Muscle layer of duodenum (tissue), 2 donors: Measurements from ENCODE around the gene MAGEA11.
"Not testable (repeated sequence)": the region's sequence is repeated elsewhere in the genome, so short reads cannot be mapped to it uniquely, and the experiment has no call there.

Source experiments
- H3K27ac ChIP-seq: one replicate; pipeline ENCODE4 v1.7.0; 2013; ENCODE audit warnings: mild to moderate bottlenecking, low read length
- H3K27me3 ChIP-seq: one replicate; pipeline ENCODE4 v1.7.0; 2013; ENCODE audit warnings: low read depth, mild to moderate bottlenecking, control low read depth, low read length
- H3K36me3 ChIP-seq, 2 donors: one replicate each; pipeline ENCODE4 v1.7.0; 2013; ENCODE audit warnings: low read length in 2 of 2, control low read depth in 1 of 2, mild to moderate bottlenecking in 1 of 2; ENCODE audit not compliant: insufficient read depth in 2 of 2, control insufficient read depth in 1 of 2
- H3K4me1 ChIP-seq, 2 donors: one replicate each; pipeline ENCODE4 v1.7.0; 2013; ENCODE audit warnings: low read length in 2 of 2, mild to moderate bottlenecking in 2 of 2, control low read depth in 1 of 2, moderate library complexity in 1 of 2; ENCODE audit not compliant: insufficient read depth in 2 of 2, control insufficient read depth in 1 of 2
- H3K4me3 ChIP-seq, 2 donors: one replicate each; pipeline ENCODE4 v1.7.0; 2013; ENCODE audit warnings: low read length in 2 of 2, low read depth in 1 of 2, mild to moderate bottlenecking in 1 of 2
- H3K9me3 ChIP-seq, 2 donors: one replicate each; pipeline ENCODE4 v1.7.0; 2013; ENCODE audit warnings: low read length in 2 of 2, control low read depth in 1 of 2, mild to moderate bottlenecking in 1 of 2; ENCODE audit not compliant: control insufficient read depth in 1 of 2
- donor health status: healthy.

Gene MAGEA11

GRCh38 chrX:149720021-149720689 lies 8.3 kb downstream of the MAGEA11 start:
- no peaks in the 10 kb centered on the region for H3K9me3 ChIP-seq
- H3K4me3 ChIP-seq: no peak overlapping the region
- no peaks in the 10 kb centered on the region for H3K4me1 ChIP-seq
- H3K27me3 ChIP-seq: no peaks in the 10 kb centered on the region
- no peaks in the 10 kb centered on the region for H3K36me3 ChIP-seq
- no peak overlapping the region for H3K27ac ChIP-seq

GRCh38 chrX:149721241-149721640 lies 9.4 kb downstream of the MAGEA11 start:
- H3K4me3 ChIP-seq, H3K36me3 ChIP-seq, H3K27ac ChIP-seq, H3K9me3 ChIP-seq, H3K27me3 ChIP-seq, H3K4me1 ChIP-seq: not testable (repeated sequence)

- Histone ChIP-seq H3K9me3 (no peaks in the 10 kb centered on the region), H3K27ac (no peak overlapping the region), H3K4me3 (no peak overlapping the region), H3K4me1 (no peaks in the 10 kb centered on the region), H3K27me3 (no peaks in the 10 kb centered on the region), H3K36me3 (no peaks in the 10 kb centered on the region)
Measured at GRCh38 chrX:149721778-149722177, 9.9 kb downstream of the MAGEA11 start.

- not testable (repeated sequence) for H3K36me3 ChIP-seq, H3K27ac ChIP-seq, H3K4me3 ChIP-seq, H3K9me3 ChIP-seq, H3K27me3 ChIP-seq, H3K4me1 ChIP-seq
Measured at GRCh38 chrX:149723583-149724118, 11.8 kb downstream of the MAGEA11 start.

GRCh38 chrX:149727308-149727707 lies 15.4 kb downstream of the MAGEA11 start:
- not testable (repeated sequence) for H3K9me3 ChIP-seq, H3K4me3 ChIP-seq, H3K36me3 ChIP-seq, H3K27ac ChIP-seq, H3K4me1 ChIP-seq, H3K27me3 ChIP-seq

- not testable (repeated sequence) for H3K36me3 ChIP-seq, H3K4me3 ChIP-seq, H3K27ac ChIP-seq, H3K27me3 ChIP-seq, H3K9me3 ChIP-seq, H3K4me1 ChIP-seq
Measured at GRCh38 chrX:149742269-149742668, 30.4 kb downstream of the MAGEA11 start.

GRCh38 chrX:149746390-149747007 lies 34.6 kb downstream of the MAGEA11 start:
- H3K27me3 ChIP-seq, H3K36me3 ChIP-seq, H3K4me3 ChIP-seq, H3K9me3 ChIP-seq, H3K27ac ChIP-seq, H3K4me1 ChIP-seq: not testable (repeated sequence)

GRCh38 chrX:149757206-149758067 lies 45.6 kb downstream of the MAGEA11 start:
- H3K4me1 ChIP-seq: no peaks in the 10 kb centered on the region
- H3K36me3 ChIP-seq: no peaks in the 10 kb centered on the region
- no peak overlapping the region for H3K27ac ChIP-seq
- H3K27me3 ChIP-seq: no peaks in the 10 kb centered on the region
- no peaks in the 10 kb centered on the region for H3K9me3 ChIP-seq
- H3K4me3 ChIP-seq: no peak overlapping the region

GRCh38 chrX:149758068-149758714 lies 46.3 kb downstream of the MAGEA11 start:
- Histone ChIP-seq H3K27ac (no peak overlapping the region), H3K36me3 (no peaks in the 10 kb centered on the region), H3K4me1 (no peaks in the 10 kb centered on the region), H3K4me3 (no peak overlapping the region), H3K9me3 (no peaks in the 10 kb centered on the region), H3K27me3 (no peaks in the 10 kb centered on the region)

GRCh38 chrX:149758715-149759078 lies 46.8 kb downstream of the MAGEA11 start:
- not testable (repeated sequence) for H3K4me1 ChIP-seq, H3K27ac ChIP-seq, H3K27me3 ChIP-seq, H3K4me3 ChIP-seq, H3K36me3 ChIP-seq, H3K9me3 ChIP-seq

GRCh38 chrX:149759824-149760223 lies 48.0 kb downstream of the MAGEA11 start:
- no peak overlapping the region for H3K27ac ChIP-seq
- no peaks in the 10 kb centered on the region for H3K9me3 ChIP-seq
- H3K36me3 ChIP-seq: no peaks in the 10 kb centered on the region
- no peaks in the 10 kb centered on the region for H3K4me1 ChIP-seq
- H3K4me3 ChIP-seq: no peak overlapping the region
- no peaks in the 10 kb centered on the region for H3K27me3 ChIP-seq
